ENCODE data around the gene TXNRD1.
"Not testable (repeated sequence)": the region's sequence is repeated elsewhere in the genome, so short reads cannot be mapped to it uniquely, and the experiment has no call there.

- TF ChIP-seq, protein P1, sequence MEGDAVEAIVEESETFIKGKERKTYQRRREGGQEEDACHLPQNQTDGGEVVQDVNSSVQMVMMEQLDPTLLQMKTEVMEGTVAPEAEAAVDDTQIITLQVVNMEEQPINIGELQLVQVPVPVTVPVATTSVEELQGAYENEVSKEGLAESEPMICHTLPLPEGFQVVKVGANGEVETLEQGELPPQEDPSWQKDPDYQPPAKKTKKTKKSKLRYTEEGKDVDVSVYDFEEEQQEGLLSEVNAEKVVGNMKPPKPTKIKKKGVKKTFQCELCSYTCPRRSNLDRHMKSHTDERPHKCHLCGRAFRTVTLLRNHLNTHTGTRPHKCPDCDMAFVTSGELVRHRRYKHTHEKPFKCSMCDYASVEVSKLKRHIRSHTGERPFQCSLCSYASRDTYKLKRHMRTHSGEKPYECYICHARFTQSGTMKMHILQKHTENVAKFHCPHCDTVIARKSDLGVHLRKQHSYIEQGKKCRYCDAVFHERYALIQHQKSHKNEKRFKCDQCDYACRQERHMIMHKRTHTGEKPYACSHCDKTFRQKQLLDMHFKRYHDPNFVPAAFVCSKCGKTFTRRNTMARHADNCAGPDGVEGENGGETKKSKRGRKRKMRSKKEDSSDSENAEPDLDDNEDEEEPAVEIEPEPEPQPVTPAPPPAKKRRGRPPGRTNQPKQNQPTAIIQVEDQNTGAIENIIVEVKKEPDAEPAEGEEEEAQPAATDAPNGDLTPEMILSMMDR (IDR thresholded peaks at IDR 0.05; ENCODE audit: insufficient read depth, low read length): not testable (repeated sequence)
- not testable (repeated sequence) for TF ChIP-seq POLR2AphosphoS5 (IDR thresholded peaks at IDR 0.05; ENCODE audit: low read depth); REST (IDR thresholded peaks at IDR 0.05; ENCODE audit: insufficient replicate concordance, low read depth); GABPA (IDR thresholded peaks at IDR 0.05; ENCODE audit: low read depth); SPI1 (IDR thresholded peaks at IDR 0.05; ENCODE audit: borderline replicate concordance, low read depth)
Observed at GRCh38 chr12:104173804-104174203, 41.8 kb upstream of the TXNRD1 start.

Measured in HL-60 (cell line).